ENCODE data around the gene CCDC34.
"Not testable (repeated sequence)": the region's sequence is repeated elsewhere in the genome, so short reads cannot be mapped to it uniquely, and the experiment has no call there.

Gene CCDC34

DNA sequence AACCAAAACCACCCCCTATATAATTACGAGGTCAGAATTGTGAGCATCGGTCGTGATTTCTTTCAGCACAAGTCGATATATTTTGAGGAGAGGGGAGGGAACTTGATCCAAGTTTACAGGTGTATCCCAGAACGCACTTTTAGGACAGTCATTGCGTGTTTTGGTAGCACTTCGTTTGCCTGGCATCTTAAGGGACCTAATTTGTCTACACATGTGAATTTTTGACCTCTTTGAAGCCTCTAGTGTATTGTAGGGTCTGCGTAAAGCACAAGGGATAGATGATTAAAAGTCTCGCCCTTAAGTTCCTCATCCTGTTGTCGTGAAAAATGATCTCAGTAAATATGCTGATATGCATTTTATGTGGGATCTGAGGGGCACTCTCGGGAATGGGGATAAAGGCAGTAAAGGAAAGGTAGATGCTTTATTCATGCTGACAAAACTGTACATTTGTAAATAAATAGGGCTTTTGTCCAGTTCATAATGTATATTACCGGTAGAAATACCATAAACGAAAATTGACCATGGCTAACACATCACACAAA is 632 bp upstream of the CCDC34 start:
- no peak for DNase-seq (ENCODE audit: low read depth in 3 of 3, low spot score in 1 of 3)

GRCh38 chr11:27361649-27362431 is 1.2 kb downstream of the CCDC34 start:
- DNase-seq (ENCODE audit: low read depth in 3 of 3, low spot score in 1 of 3), result no peak

GRCh38 chr11:27358296-27358695 is 4.7 kb downstream of the CCDC34 start:
- DNase-seq (ENCODE audit: low read depth in 3 of 3, low spot score in 1 of 3), result no peak

DNA sequence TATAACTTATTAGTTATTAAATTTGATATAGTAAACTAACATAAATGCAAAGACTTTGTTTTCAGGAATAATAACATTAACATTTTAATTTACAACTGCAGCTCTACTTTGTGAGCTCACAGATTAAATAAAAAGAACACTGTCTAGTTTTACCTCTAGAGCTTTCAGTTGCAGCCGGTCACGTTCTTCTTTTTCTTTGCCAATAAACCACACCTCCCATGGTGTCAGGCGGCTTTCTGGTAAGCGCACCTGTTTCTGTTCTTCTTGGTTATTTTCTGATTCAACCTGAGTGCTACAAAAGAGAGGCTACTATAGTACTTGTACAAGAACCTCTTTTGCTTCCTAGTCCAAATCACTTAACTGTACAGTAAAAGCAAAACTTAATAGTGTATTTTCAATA is 5.8 kb downstream of the CCDC34 start:
- DNase-seq (ENCODE audit: low read depth in 3 of 3, low spot score in 1 of 3), result no peak

DNA sequence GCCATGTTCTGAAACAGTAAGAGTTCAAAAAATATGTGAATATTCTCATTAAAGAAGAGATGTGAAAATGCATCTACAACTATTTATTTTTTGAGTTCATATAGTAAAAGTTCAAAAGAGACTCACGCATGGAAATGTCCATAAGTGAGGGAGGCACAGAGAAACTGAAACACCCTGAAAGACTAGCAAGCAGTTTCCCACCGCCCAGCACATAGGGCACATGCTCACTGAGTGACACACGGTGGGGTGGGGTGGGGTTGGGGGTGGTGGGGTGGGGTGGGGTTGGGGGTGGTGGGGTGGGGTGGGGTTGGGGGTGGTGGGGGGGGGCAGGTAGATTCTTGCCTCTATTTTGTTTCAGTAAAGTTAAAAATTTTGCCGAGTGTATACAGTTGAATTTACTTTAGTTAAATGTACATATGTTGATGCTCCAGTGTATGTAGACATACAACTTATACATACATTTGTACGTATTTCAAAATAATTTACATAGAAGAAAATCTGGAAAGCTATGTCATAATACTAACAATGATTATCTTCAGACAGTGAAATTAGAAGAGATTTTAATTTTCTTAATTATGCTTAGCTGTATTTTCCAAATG is 6.3 kb downstream of the CCDC34 start:
- DNase-seq (ENCODE audit: low read depth in 3 of 3, low spot score in 1 of 3), result no peak

- no peak for DNase-seq (ENCODE audit: low read depth in 3 of 3, low spot score in 1 of 3)
These were observed 7.4 kb downstream of the CCDC34 start for GRCh38 chr11:27355575-27356104.

DNA sequence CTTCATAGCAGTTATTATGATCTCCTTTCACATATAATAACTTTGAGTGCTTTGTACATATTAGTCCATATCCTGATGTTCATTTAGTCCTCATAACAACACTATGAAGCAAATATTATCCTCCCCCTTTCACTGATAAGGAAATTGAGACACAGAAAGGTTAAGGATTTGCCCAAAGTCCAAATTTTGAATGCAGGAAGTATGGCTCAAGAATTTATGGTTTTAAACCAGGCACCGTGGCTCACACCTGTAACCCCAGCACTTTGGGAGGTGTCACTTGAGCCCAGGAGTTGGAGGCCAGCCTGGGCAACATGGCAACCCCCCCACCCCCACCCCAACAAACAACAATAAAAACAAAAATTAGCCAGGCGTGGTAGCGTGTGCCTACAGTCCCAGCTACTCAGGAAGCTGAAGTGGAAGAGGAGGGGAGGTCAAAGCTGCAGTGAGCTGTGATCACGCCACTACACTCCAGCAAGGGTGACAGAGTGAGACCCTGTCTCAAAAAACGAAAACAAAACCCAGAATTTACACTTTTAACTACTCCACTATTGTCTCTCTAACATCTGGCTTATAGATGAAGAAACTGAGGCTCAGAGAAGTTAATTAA is 8.6 kb downstream of the CCDC34 start:
- no peak for DNase-seq (ENCODE audit: low read depth in 3 of 3, low spot score in 1 of 3)

- no peak for DNase-seq (ENCODE audit: low read depth in 3 of 3, low spot score in 1 of 3)
These were observed 9.2 kb downstream of the CCDC34 start for GRCh38 chr11:27353593-27354358.

DNA sequence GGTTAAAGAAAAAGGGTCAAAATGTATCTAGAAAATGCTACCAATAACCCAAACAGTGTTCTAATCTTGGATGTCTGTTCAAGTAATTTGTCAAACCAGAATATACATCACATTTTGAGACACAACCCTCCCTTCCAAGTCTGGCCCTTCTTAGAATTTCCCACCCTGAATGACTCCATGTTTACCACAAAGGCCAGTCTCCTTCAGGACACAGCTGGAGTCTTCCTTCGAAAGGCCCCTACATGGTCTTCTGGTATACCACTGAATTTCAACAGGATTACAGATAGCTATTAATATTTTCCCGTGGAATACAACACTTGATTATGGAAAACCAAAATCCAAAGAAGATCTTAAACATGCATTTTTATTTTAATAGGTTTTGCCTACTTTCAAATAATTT is 10.2 kb downstream of the CCDC34 start:
- DNase-seq (ENCODE audit: low read depth in 3 of 3, low spot score in 1 of 3), result no peak

DNA sequence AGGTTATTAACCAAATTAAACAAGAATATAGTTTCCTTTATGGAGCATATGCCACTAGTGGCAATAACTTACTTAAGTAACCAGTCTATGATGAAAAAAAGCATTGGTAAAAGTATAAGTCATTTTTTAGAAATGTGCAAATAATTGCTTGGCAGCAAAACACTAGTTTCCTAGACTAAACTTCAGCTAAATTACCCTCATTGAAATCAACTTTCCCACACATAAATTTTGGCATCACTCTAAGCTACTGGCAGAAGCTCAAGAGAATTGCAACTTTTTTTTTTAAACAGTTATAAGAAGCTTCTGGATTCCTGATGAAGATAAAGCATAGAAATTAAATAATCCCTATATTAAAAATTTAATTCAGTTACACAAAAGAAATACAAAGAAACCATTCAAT is 12.5 kb downstream of the CCDC34 start:
- no peak for DNase-seq (ENCODE audit: low read depth in 3 of 3, low spot score in 1 of 3)

GRCh38 chr11:27349919-27350318 is 13.1 kb downstream of the CCDC34 start:
- DNase-seq (ENCODE audit: low read depth in 3 of 3, low spot score in 1 of 3), result no peak

- no peak for DNase-seq (ENCODE audit: low read depth in 3 of 3, low spot score in 1 of 3)
These were observed 14.6 kb downstream of the CCDC34 start for GRCh38 chr11:27348340-27348873.

DNA sequence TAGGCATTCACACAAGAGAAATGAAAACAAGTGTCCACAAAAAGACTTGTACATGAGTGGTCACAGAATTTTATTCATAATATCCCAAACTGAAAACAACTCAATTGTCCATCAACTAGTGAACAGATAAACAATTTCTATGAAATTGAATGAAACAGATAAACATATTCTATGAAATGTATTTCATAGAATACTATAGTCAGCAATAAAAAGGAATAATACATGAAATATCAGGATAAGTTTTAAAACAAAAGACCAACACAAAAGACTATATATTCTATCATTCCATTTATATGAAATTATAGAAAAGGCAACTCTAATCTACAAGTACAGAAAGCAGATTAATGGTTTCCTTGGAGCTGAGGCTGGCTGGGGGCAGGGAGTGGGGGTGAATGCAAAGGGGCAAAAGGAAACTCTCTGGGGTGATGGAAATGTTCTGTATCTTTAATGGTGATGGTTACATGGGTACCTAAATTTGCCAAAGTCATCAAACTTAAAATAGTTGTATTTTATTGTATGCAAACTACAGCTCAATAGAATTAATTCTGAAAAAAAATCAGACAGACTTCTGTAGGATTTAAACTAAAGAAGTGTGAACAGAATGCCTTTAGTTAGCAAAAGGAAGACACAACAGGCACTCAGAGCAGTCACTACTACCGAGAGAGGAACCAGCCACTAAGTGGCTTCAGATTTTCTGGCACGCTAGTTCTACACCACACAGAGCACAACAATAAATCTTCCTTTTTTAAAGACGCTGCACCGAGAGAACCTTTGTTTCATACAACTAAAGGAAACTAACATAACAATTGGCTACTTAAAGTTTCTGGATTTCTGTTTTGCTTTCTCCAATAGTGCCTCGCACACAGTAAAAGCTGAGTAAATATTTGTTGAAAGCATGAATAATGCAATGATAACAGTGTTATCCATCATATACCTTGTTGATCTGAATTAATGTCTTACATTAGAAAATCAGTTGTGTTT is 15.4 kb downstream of the CCDC34 start:
- DNase-seq (ENCODE audit: low read depth in 3 of 3, low spot score in 1 of 3), result no peak

GRCh38 chr11:27339941-27340340 is 23.1 kb downstream of the CCDC34 start:
- no peak for DNase-seq (ENCODE audit: low read depth in 3 of 3, low spot score in 1 of 3)

DNA sequence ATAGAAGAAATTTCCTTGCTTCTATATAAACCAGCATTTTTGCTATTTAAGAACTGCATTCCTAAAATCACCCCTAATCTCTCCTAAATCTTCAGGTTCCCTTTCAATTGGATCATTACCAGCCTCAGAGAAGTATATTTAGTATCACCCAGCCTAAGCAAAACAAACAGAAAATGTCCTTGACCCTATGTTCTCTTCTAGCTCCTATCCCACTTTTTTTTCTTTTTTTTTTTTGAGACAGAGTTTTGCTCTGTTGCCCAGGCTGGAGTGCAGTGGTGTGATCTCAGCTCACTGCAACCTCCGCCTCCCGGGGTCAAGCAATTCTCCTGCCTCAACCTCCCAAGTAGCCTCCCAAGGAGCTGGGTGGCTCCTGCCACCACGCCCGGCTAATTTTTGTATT is 28.3 kb downstream of the CCDC34 start:
- DNase-seq (ENCODE audit: low read depth in 3 of 3, low spot score in 1 of 3), result not testable (repeated sequence)

DNA sequence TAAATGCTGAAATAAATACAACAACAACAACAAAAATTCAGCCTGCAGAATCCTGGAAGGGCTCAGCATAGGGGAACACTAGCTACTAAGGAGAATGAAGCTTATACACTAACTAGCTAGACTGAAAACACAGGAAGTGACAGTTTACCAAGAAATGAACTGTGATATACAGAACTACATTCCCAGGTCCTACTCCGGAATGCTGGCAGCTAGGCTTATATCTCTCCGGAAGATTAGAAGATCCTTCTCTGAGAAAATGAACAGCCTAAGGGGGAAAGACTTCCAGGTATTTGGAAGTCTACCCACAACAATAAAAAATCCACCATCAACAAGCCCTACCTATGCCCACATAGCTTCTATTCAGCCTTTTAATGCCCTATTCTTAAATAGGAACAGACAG is 31.0 kb downstream of the CCDC34 start:
- DNase-seq (ENCODE audit: low read depth in 3 of 3, low spot score in 1 of 3), result no peak

GRCh38 chr11:27330633-27331270 is 32.3 kb downstream of the CCDC34 start:
- no peak for DNase-seq (ENCODE audit: low read depth in 3 of 3, low spot score in 1 of 3)

- DNase-seq (ENCODE audit: low read depth in 3 of 3, low spot score in 1 of 3), result no peak
These were observed 33.0 kb downstream of the CCDC34 start for GRCh38 chr11:27329867-27330632.

- DNase-seq (ENCODE audit: low read depth in 3 of 3, low spot score in 1 of 3), result no peak
These were observed 34.4 kb downstream of the CCDC34 start for GRCh38 chr11:27328614-27329013.

All from stimulated activated CD4-positive, alpha-beta T cell treated with anti-CD3 and anti-CD28 coated beads, TNF-alpha, amount 100 ng/mL, for 1 hour (primary cell).